Measurements from ENCODE around the gene FBLN2. TPM values are rescaled to one million over a fixed set of nuclear protein-coding genes. Genes with fewer than 3 reads are reported as not detected.
A peak's percentile ranks its signal among the peaks of the same experiment; 100 is the strongest.

Gene FBLN2
- total RNA-seq, 2 experiments from 2014 or later = 8.4 to 13.7 TPM

DNA sequence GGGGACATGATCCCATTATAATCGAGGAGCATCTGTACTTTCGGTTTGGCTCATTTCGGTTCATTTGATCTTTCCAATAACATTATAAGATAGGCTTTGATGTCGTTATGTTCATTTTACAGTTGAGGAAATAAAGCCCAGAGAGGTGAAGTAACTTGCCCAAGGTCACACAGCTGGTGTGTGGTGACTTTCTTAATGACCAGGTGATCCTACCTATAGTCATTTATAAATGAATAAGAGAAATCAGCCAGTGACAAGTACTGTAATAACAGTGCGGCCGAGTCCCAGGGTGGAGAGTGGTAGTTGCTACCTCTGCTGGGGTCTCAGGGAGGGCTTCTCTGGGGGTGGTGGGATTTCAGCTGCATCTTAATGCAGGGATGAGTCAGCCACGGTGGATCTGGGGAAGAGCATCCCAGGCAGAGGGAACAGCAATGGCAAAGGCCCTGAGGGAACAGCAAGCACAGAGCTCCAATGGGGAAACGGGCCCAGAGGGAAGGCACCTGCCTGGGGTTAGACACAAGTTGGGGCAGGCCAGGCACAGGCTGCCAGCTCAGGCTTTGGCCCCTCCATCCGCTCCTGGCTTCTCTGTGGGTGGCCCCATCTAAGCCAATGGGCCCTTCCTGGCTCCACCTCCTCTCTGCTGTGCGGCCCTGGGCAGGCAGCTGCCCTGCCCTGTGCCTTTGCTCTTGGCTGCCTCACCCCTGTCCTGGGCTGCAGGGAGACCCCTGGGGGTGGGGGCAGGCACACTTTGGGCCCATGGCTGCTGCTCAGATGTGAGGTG is 1.1 kb upstream of the FBLN2 start:
- ATAC-seq (no peak), DNase-seq (no peak)
- ChIA-PET CTCF (interaction anchor here (0.9 kb wide), 1 partner anchor 109 kb away, joined by 4 read pairs; no protein-coding TSS in a partner anchor), POLR2A (interaction anchor here (1.5 kb wide), 1 partner anchor 10 kb away, joined by 5 read pairs; no protein-coding TSS in a partner anchor)
- no peak for TF ChIP-seq CTCF (IDR thresholded peaks at IDR 0.05)
- intact Hi-C loops (cut with micrococcal nuclease) = no loop called here
- Mint-ChIP-seq H3K27me3 (peaks cover 23% of the 10 kb centered on the region), H3K4me3 (peak overlapping the region; percentile 34), H3K9me3 (no peaks in the 10 kb centered on the region), H3K27ac (no peak overlapping the region), H3K36me3 (ENCODE audit: low read depth) (no peaks in the 10 kb centered on the region), H3K4me1 (ENCODE audit: low read depth) (peaks cover 51% of the 10 kb centered on the region)

GRCh38 chr3:13549623-13550422 is 898 bp downstream of the FBLN2 start:
- CTCF ChIA-PET = interaction anchor here (0.7 to 2.7 kb wide), 4 partner anchors 16 to 98 kb away, joined by 3 to 10 read pairs (median 3); no protein-coding TSS in a partner anchor

GRCh38 chr3:13550423-13550690 is 1.4 kb downstream of the FBLN2 start:
- H3K4me3 Mint-ChIP-seq = peak overlapping the region; percentile 65
- ATAC-seq = no peak
- no peak for DNase-seq
- H3K36me3 Mint-ChIP-seq (ENCODE audit: low read depth) = no peaks in the 10 kb centered on the region
- TF ChIP-seq CTCF (IDR thresholded peaks at IDR 0.05) = no peak
- ChIA-PET POLR2A (interaction anchor here (1.0 kb wide), 1 partner anchor 22 kb away, joined by 3 read pairs; no protein-coding TSS in a partner anchor), CTCF (interaction anchor here (0.7 to 2.7 kb wide), 5 partner anchors 9 to 97 kb away, joined by 3 to 10 read pairs (median 3); no protein-coding TSS in a partner anchor)
- peaks cover 20% of the 10 kb centered on the region for H3K27me3 Mint-ChIP-seq
- H3K4me1 Mint-ChIP-seq (ENCODE audit: low read depth) = peaks cover 51% of the 10 kb centered on the region
- intact Hi-C loops (cut with micrococcal nuclease) = no loop called here
- H3K27ac Mint-ChIP-seq = no peak overlapping the region
- no peaks in the 10 kb centered on the region for H3K9me3 Mint-ChIP-seq

More at GRCh38 chr3:13549623-13550422, 898 bp downstream of the FBLN2 start:
- Mint-ChIP-seq H3K9me3 (no peaks in the 10 kb centered on the region), H3K27ac (peak overlapping the region; percentile 28), H3K27me3 (peaks cover 24% of the 10 kb centered on the region), H3K4me1 (ENCODE audit: low read depth) (peaks cover 57% of the 10 kb centered on the region), H3K36me3 (ENCODE audit: low read depth) (no peaks in the 10 kb centered on the region), H3K4me3 (peak overlapping the region; percentile 65)
- DNase-seq = peak; percentile 77
- peak; percentile 52 for ATAC-seq
- POLR2A ChIA-PET = interaction anchor here (0.6 to 1.2 kb wide), 4 partner anchors 9 to 1840 kb away, joined by 3 to 4 read pairs (median 4); no protein-coding TSS in a partner anchor
- intact Hi-C loops (cut with micrococcal nuclease) = no loop called here
- no peak for TF ChIP-seq CTCF (IDR thresholded peaks at IDR 0.05)

DNA sequence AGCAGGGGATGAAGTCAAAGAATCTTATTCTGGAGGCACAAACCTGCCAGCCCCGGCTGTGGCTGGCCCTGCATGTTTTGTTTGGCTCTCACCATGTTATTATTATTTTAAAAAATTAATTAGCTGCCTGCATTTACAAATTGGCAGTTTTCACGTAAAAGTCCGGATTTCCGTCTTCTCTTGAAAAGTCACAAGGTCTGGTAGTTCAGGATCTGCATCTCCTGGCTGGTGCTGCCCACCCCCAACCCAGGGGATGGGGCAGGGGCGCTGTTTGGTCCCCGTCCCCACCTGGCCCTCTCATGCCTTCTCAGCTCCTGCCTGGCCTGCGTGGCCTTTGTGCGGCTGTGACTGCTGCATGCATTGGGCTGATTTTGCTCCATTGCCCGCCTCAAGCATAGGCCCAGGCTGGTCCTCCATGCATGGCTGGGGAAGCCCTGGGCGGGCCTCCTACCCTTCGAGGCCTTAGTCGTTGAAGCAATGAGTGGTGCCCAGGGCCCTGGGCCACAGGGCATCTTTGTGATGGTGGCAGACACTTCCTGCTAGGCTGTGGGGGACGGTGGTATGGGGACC is 2.0 kb downstream of the FBLN2 start:
- CTCF ChIA-PET = interaction anchor here (0.7 to 2.7 kb wide), 4 partner anchors 9 to 97 kb away, joined by 3 to 10 read pairs (median 3); no protein-coding TSS in a partner anchor
- Mint-ChIP-seq H3K4me3 (peak overlapping the region; percentile 37), H3K27me3 (peaks cover 18% of the 10 kb centered on the region), H3K36me3 (ENCODE audit: low read depth) (no peaks in the 10 kb centered on the region), H3K4me1 (ENCODE audit: low read depth) (peaks cover 52% of the 10 kb centered on the region), H3K27ac (no peak overlapping the region), H3K9me3 (no peaks in the 10 kb centered on the region)
- ATAC-seq (no peak), DNase-seq (no peak)
- intact Hi-C loops (cut with micrococcal nuclease) = no loop called here
- no peak for TF ChIP-seq CTCF (IDR thresholded peaks at IDR 0.05)
- POLR2A ChIA-PET = no interaction called here

Data from activated CD8-positive, alpha-beta T cell treated with anti-CD3 and anti-CD28 coated beads for 36 hours (primary cell).